Mucosa of descending colon (tissue), 3 donors: ENCODE results near the gene MON1A. TPM values are rescaled to one million over a fixed set of nuclear protein-coding genes. Genes with fewer than 3 reads are reported as not detected.
"Not testable (repeated sequence)": the region's sequence is repeated elsewhere in the genome, so short reads cannot be mapped to it uniquely, and the experiment has no call there.

ENCODE experiments used
- ATAC-seq: fragments of 200-7000 bp; cut with Tn5 transposase; one replicate; pipeline ENCODE4 v1.9.1; 2020; ENCODE audit warnings: mild to moderate bottlenecking, moderate library complexity
- DNase-seq, 3 donors: peaks; one replicate each; pipeline ENCODE4 v3.0.0-alpha.2; 2020
- H3K36me3 ChIP-seq: fragments of 200-600 bp; one replicate; pipeline ENCODE4 v1.8.0; 2021; ENCODE audit warnings: low read depth, mild to moderate bottlenecking
- H3K4me1 ChIP-seq: fragments of 200-600 bp; one replicate; pipeline ENCODE4 v1.8.0; 2021; ENCODE audit warnings: low read depth, mild to moderate bottlenecking
- H3K4me3 ChIP-seq: fragments of 200-600 bp; one replicate; pipeline ENCODE4 v1.8.0; 2021; ENCODE audit warnings: mild to moderate bottlenecking
- H3K9me3 ChIP-seq: fragments of 200-600 bp; one replicate; pipeline ENCODE4 v1.8.0; 2021; ENCODE audit warnings: mild to moderate bottlenecking
- CTCF ChIP-seq: fragments of 200-600 bp; IDR thresholded peaks from one replicate; pipeline ENCODE4 v1.8.0; 2022; ENCODE audit warnings: antibody characterized with exemption, mild to moderate bottlenecking
- intact Hi-C, 2 donors: fragments of 100-400 bp; cut with DNase I in 1 of 2; cut with micrococcal nuclease in 1 of 2; formaldehyde crosslinking; loops; one replicate each; pipeline versions ENCODE4 v1.11.0 to v1.11.1; 2022; cut with DNase I, micrococcal nuclease
- total RNA-seq, 3 donors: library from RNA; stranded (reverse); fragmentation: NEBNext Ultra II Directional in 2 of 3; extraction: Animal tissue kit (Norgen Biotek cat#: 25700) in 2 of 3; gene quantifications; one replicate each; pipeline versions ENCODE4 v1.2.1 to v1.2.4, GENCODE V29; 2021 to 2023
- donor health status: DM: no; HTN: no; CAD: no; lungs with moderate emphysema.
- donor health status: DM: no; HTN: no; CAD: no.
- donor health status: DM: no; HTN: yes; CAD: no.

The MON1A gene
- total RNA-seq, 3 donors from 2014 or later: 6.9 to 13.3 (median 7.9) TPM

- Histone ChIP-seq H3K36me3 (no peaks in the 10 kb centered on the region), H3K9me3 (no peaks in the 10 kb centered on the region), H3K4me1 (peaks cover 35% of the 10 kb centered on the region), H3K4me3 (no peak overlapping the region)
- no peak for TF ChIP-seq CTCF
- no peak for ATAC-seq
- intact Hi-C loops: no loop called here
- no peak for DNase-seq
These were observed 21.0 kb downstream of the MON1A start for GRCh38 chr3:49908373-49909199.

- peak; percentile 82 to 91 (median 87) for DNase-seq
- Histone ChIP-seq H3K36me3 (no peaks in the 10 kb centered on the region), H3K4me3 (no peak overlapping the region), H3K4me1 (peaks cover 45% of the 10 kb centered on the region), H3K9me3 (no peaks in the 10 kb centered on the region)
- peak; percentile 48 for TF ChIP-seq CTCF
- intact Hi-C loops: no loop called here
- peak; percentile 74 for ATAC-seq
These were observed 23.4 kb downstream of the MON1A start for GRCh38 chr3:49906073-49906743.

- DNase-seq: peak; percentile 14 to 63 (median 52)
- H3K36me3 ChIP-seq, ATAC-seq, H3K9me3 ChIP-seq, intact Hi-C loops, H3K4me3 ChIP-seq: not testable (repeated sequence)
- H3K4me1 ChIP-seq: peaks cover 59% of the 10 kb centered on the region
These were observed 25.2 kb downstream of the MON1A start for GRCh38 chr3:49904448-49904847.

GRCh38 chr3:49903451-49904424, 25.9 kb downstream of the MON1A start, which contains the start of gene MST1R:
MST1R (minus strand) TSS chr3:49903873; CDS start chr3:49903609, 264 bp downstream.
- H3K9me3 ChIP-seq: no peaks in the 10 kb centered on the region
- no peak for TF ChIP-seq CTCF
- H3K36me3 ChIP-seq: no peaks in the 10 kb centered on the region
- DNase-seq (peak; percentile 94 to 96 (median 94)), ATAC-seq (peak; percentile 81)
- peak within 1 kb of the TSS; percentile 25 for H3K4me3 ChIP-seq
- intact Hi-C loops: no loop called here
- H3K4me1 ChIP-seq: peaks cover 59% of the 10 kb centered on the region

DNA sequence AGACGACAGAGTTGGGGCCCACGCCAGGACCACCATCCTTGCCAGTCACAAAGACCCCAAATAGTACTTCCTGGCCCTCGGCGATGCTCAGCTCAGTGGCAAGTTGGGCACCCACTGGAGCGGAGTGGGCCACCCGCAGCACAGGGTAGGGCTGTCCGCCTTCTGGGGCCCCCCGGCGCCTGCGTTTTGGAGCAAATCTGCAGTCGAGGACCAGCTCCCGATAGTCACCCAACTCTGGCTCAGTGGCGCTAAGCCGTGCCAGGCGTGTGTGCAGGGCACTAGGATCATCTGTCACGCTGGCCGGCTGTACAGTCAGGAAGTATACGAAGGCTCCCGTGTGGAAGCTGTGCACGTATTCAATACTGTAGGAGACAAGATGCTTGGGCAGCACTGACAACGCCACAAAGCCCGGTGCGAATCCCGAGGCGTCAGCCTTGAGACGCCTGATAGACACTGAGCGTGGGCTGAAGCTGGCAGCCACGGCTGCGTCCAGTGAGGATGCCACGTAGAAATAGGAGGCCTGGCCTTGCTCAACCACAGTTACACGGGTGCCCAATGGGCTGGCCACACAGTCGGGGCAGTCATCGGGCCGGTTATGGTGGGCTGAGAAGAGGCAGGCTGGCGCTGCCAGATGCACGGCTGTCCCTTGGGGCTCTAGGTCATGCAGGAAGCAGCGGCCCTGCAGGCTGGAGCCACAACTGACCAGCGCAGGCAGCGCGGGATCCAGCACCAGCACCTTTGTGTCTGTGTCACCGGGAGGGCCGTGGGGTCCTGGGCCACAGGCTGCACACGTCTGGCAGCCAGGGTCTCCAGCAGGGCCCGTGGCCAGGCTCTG, 26.9 kb downstream of the MON1A start:
- Histone ChIP-seq H3K4me3 (peak overlapping the region; percentile 25), H3K4me1 (peaks cover 59% of the 10 kb centered on the region), H3K9me3 (no peaks in the 10 kb centered on the region), H3K36me3 (no peaks in the 10 kb centered on the region)
- intact Hi-C loops: no loop called here
- TF ChIP-seq CTCF: no peak
- ATAC-seq (no peak), DNase-seq (peak; percentile 20 to 58 (median 50))
